ENCODE measurements around the gene PLEKHM2.

The PLEKHM2 gene

DNA sequence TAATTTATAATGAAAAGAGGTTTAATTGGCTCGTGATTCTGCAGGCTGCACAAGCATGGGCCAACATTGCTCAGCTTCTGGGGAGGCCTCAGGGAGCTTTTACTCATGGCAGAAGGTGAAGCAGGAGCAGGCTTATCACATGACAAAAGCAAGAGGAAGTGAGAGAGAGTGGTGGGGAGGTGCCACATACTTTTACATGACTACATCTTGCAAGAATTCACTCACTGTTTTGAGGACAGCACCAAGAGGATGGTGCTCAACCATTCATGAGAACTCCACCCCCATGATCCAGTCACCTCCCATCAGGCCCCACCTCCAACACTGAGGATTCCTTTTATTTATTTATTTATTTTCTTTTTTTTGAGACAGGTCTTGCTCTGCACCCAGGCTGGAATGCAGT lies 5.5 kb upstream of the PLEKHM2 start:
- Histone ChIP-seq H3K27ac (replicated peaks) (no peak overlapping the region), H3K4me3 (replicated peaks; ENCODE audit: insufficient read depth, low read length) (no peak overlapping the region), H3K27me3 (ENCODE audit: insufficient read depth, poor library complexity, severe bottlenecking) (no peaks in the 10 kb centered on the region)
- TF ChIP-seq SPI1 (IDR thresholded peaks at IDR 0.05; ENCODE audit: borderline replicate concordance, low read depth) = peak; percentile 72
- TF ChIP-seq, protein P1, sequence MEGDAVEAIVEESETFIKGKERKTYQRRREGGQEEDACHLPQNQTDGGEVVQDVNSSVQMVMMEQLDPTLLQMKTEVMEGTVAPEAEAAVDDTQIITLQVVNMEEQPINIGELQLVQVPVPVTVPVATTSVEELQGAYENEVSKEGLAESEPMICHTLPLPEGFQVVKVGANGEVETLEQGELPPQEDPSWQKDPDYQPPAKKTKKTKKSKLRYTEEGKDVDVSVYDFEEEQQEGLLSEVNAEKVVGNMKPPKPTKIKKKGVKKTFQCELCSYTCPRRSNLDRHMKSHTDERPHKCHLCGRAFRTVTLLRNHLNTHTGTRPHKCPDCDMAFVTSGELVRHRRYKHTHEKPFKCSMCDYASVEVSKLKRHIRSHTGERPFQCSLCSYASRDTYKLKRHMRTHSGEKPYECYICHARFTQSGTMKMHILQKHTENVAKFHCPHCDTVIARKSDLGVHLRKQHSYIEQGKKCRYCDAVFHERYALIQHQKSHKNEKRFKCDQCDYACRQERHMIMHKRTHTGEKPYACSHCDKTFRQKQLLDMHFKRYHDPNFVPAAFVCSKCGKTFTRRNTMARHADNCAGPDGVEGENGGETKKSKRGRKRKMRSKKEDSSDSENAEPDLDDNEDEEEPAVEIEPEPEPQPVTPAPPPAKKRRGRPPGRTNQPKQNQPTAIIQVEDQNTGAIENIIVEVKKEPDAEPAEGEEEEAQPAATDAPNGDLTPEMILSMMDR (IDR thresholded peaks at IDR 0.05; ENCODE audit: insufficient read depth, low read length) = no peak
- DNase-seq (ENCODE audit: low read depth in 1 of 2, low spot score in 1 of 2) = peak in 1 of 2 experiments; percentile 54

DNA sequence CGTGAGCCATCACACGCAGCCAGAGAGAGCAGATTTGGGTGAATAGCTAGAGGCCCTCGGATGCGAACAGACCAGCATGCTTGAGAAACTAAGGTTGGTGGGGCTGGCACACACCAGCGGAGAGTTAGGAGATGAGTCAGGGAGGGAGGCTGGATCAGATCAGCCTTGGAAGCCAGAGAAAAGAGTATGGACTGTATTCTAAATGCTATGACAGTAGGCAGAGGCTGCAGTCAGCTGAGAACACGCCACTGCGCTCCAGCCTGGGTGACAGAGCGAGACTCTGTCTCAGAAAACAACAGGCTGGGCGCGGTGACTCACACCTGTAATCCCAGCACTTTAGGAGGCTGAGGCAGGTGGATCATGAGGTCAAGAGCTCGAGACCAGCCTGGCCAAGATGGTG lies 4.0 kb upstream of the PLEKHM2 start:
- Histone ChIP-seq H3K27ac (replicated peaks) (no peak overlapping the region), H3K27me3 (ENCODE audit: insufficient read depth, poor library complexity, severe bottlenecking) (no peaks in the 10 kb centered on the region), H3K4me3 (replicated peaks; ENCODE audit: insufficient read depth, low read length) (no peak overlapping the region)
- DNase-seq (ENCODE audit: low read depth in 1 of 2, low spot score in 1 of 2) = no peak
- TF ChIP-seq, protein P2, sequence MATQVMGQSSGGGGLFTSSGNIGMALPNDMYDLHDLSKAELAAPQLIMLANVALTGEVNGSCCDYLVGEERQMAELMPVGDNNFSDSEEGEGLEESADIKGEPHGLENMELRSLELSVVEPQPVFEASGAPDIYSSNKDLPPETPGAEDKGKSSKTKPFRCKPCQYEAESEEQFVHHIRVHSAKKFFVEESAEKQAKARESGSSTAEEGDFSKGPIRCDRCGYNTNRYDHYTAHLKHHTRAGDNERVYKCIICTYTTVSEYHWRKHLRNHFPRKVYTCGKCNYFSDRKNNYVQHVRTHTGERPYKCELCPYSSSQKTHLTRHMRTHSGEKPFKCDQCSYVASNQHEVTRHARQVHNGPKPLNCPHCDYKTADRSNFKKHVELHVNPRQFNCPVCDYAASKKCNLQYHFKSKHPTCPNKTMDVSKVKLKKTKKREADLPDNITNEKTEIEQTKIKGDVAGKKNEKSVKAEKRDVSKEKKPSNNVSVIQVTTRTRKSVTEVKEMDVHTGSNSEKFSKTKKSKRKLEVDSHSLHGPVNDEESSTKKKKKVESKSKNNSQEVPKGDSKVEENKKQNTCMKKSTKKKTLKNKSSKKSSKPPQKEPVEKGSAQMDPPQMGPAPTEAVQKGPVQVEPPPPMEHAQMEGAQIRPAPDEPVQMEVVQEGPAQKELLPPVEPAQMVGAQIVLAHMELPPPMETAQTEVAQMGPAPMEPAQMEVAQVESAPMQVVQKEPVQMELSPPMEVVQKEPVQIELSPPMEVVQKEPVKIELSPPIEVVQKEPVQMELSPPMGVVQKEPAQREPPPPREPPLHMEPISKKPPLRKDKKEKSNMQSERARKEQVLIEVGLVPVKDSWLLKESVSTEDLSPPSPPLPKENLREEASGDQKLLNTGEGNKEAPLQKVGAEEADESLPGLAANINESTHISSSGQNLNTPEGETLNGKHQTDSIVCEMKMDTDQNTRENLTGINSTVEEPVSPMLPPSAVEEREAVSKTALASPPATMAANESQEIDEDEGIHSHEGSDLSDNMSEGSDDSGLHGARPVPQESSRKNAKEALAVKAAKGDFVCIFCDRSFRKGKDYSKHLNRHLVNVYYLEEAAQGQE (IDR thresholded peaks at IDR 0.05; ENCODE audit: insufficient replicate concordance, low read depth) = no peak
- no peak for TF ChIP-seq GABPA (IDR thresholded peaks at IDR 0.05; ENCODE audit: low read depth)
- TF ChIP-seq SPI1 (IDR thresholded peaks at IDR 0.05; ENCODE audit: borderline replicate concordance, low read depth) = no peak
- TF ChIP-seq, protein P1 (IDR thresholded peaks at IDR 0.05; ENCODE audit: insufficient read depth, low read length) = no peak
- TF ChIP-seq POLR2AphosphoS5 (IDR thresholded peaks at IDR 0.05; ENCODE audit: low read depth) = no peak

DNA sequence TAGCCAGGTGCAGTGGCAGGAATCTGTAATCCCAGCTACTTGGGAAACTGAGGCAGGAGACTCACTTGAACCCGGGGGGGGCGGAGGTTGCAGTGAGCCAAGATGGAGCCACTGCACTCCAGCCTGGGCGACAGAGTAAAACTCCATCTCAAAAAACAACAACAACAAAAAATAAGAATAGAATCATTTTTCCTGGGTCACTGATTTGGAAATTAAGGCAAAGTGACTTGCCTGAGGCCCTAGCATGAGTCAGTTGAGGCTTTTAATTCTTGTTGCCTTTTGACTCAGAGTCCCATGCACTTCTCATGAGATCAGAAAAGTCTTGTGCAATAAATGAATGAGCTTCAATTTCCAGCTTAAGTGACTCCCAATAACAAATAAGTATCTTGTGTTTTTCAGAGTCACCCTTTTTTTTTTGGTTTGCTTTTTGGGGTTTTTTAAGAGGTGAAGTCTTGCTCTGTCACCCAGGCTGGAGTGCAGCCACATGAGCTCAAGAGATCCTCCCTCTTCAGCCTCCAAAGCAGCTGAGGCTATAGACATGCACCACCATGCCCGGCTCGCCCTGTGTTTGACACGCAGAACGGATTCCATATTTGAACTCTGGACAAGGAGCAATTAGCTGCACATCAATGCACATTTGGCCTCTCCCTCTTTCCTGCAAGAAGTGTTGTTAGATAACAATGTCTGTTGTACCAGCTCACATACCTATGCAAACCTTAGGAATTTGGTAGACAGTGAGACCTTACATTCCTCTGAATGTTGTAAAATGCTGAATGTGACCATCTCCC lies 3.4 kb upstream of the PLEKHM2 start:
- DNase-seq (ENCODE audit: low read depth in 1 of 2, low spot score in 1 of 2) = no peak
- TF ChIP-seq GABPA (IDR thresholded peaks at IDR 0.05; ENCODE audit: low read depth) (no peak), SPI1 (IDR thresholded peaks at IDR 0.05; ENCODE audit: borderline replicate concordance, low read depth) (no peak), POLR2AphosphoS5 (IDR thresholded peaks at IDR 0.05; ENCODE audit: low read depth) (no peak)
- TF ChIP-seq, protein P2 (IDR thresholded peaks at IDR 0.05; ENCODE audit: insufficient replicate concordance, low read depth) = no peak
- TF ChIP-seq, protein P1 (IDR thresholded peaks at IDR 0.05; ENCODE audit: insufficient read depth, low read length) = no peak

More for the DNA sequence above, 3.4 kb upstream of the PLEKHM2 start:
- Histone ChIP-seq H3K27me3 (ENCODE audit: insufficient read depth, poor library complexity, severe bottlenecking) (no peaks in the 10 kb centered on the region), H3K4me3 (replicated peaks; ENCODE audit: insufficient read depth, low read length) (no peak overlapping the region), H3K27ac (replicated peaks) (no peak overlapping the region)

All from HL-60 (cell line).